ENCODE measurements around the gene IFT20.
A peak's percentile ranks its signal among the peaks of the same experiment; 100 is the strongest.

The IFT20 gene

DNA sequence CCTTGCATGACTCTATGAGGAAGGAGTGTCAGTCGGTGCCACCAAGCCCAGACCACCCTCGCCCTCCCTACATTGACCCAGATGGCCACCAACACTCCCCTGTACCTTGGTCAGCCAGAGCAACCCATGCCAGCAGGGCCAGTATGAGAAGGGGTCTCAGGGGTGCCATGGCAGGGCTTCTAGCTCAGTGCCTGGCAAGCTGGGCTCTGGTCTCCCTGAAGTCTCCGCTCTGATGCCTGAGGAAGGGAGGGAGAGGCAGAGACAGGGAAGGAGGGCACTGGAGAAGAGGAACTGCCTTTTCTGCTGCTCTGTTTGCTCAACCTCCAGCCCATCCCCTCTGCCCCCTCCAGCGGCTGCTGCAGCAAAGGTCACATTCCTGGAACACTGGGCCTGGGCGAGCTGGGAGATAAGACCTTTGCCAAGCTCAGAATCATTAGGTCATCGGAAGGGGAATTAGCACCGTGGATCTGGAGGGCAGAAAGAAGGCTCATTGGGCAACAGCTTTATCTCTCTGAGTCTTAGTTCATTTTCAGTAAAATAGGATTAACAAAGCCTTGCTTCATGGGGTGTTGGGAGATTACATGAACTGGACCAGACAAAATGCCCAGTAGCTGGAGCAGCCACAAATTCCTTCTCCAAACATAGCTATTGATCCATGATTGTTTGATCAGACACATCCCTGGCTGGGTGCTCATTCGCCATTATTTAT is 34.9 kb upstream of the IFT20 start, which contains the start of gene VTN:
VTN (minus strand) TSS at position 273 of the 709 bp plus-strand sequence; CDS start at position 169, 104 bp downstream.
- Histone ChIP-seq H3K4me3 (peak within 1 kb of the TSS; percentile 55 to 65), H3K4me1 (peaks cover 6 to 30% (median 23%) of the 10 kb centered on the region in 4 donors), H3K27ac (peak within 1 kb of the TSS; percentile 72 to 77), H3K36me3 (peaks cover 0 to 17% (median 6%) of the 10 kb centered on the region in 3 donors), H3K27me3 (no peaks in the 10 kb centered on the region), H3K9me3 (no peaks in the 10 kb centered on the region)
- DNase-seq: peak in 1 of 2 donors; percentile 38
- intact Hi-C loops (cut with DNase I; ENCODE audit: low total_unique reads): no loop called here
- TF ChIP-seq, protein P1, sequence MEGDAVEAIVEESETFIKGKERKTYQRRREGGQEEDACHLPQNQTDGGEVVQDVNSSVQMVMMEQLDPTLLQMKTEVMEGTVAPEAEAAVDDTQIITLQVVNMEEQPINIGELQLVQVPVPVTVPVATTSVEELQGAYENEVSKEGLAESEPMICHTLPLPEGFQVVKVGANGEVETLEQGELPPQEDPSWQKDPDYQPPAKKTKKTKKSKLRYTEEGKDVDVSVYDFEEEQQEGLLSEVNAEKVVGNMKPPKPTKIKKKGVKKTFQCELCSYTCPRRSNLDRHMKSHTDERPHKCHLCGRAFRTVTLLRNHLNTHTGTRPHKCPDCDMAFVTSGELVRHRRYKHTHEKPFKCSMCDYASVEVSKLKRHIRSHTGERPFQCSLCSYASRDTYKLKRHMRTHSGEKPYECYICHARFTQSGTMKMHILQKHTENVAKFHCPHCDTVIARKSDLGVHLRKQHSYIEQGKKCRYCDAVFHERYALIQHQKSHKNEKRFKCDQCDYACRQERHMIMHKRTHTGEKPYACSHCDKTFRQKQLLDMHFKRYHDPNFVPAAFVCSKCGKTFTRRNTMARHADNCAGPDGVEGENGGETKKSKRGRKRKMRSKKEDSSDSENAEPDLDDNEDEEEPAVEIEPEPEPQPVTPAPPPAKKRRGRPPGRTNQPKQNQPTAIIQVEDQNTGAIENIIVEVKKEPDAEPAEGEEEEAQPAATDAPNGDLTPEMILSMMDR (IDR thresholded peaks at IDR 0.05): no peak

- Histone ChIP-seq H3K27me3 (no peaks in the 10 kb centered on the region), H3K4me1 (peaks cover 6 to 30% (median 23%) of the 10 kb centered on the region in 4 donors), H3K4me3 (no peak overlapping the region), H3K27ac (peak overlapping the region; percentile 72 to 77), H3K9me3 (no peaks in the 10 kb centered on the region), H3K36me3 (peaks cover 0 to 23% (median 6%) of the 10 kb centered on the region in 3 donors)
- TF ChIP-seq, protein P1 (IDR thresholded peaks at IDR 0.05): no peak
- intact Hi-C loops (cut with DNase I; ENCODE audit: low total_unique reads): no loop called here
- DNase-seq: no peak
These were observed 34.4 kb upstream of the IFT20 start for GRCh38 chr17:28369684-28370034.

GRCh38 chr17:28368915-28369683 is 33.8 kb upstream of the IFT20 start:
- TF ChIP-seq, protein P1 (IDR thresholded peaks at IDR 0.05): no peak
- Histone ChIP-seq H3K9me3 (no peaks in the 10 kb centered on the region), H3K27me3 (no peaks in the 10 kb centered on the region), H3K36me3 (peaks cover 0 to 28% (median 7%) of the 10 kb centered on the region in 3 donors), H3K4me3 (no peak overlapping the region), H3K4me1 (peaks cover 6 to 30% (median 23%) of the 10 kb centered on the region in 4 donors), H3K27ac (no peak overlapping the region)
- intact Hi-C loops (cut with DNase I; ENCODE audit: low total_unique reads): no loop called here
- no peak for DNase-seq

DNA sequence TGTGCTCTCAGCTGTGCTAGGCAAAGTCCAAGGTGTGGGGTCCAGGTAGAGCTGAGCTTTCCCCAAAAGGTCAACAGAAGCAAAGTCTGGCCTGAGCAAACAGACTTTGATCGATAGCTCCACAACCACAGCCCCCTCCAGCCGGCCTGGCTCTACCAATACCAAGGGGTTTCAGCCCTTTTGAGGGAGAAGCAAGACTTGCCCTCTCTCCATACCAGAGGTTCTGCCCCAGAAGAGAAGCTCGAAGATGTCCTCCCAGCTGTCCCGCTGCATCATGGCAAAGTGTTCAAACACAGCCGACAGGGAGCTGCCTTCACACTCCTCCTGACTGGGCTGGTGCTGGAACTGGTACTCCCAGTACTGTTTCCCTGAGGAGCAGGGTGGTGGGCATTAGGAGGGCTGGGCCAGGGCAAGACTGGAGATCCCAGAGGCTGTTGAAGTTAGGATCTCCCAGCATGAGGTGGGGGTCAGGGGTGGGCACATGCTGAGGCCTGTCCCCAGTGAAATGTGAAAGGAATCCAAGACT is 33.1 kb upstream of the IFT20 start:
- Histone ChIP-seq H3K27ac (no peak overlapping the region), H3K27me3 (no peaks in the 10 kb centered on the region), H3K9me3 (no peaks in the 10 kb centered on the region), H3K36me3 (peaks cover 0 to 36% (median 15%) of the 10 kb centered on the region in 3 donors), H3K4me3 (no peak overlapping the region), H3K4me1 (peaks cover 6 to 26% (median 22%) of the 10 kb centered on the region in 4 donors)
- TF ChIP-seq, protein P1 (IDR thresholded peaks at IDR 0.05): no peak
- no peak for DNase-seq
- intact Hi-C loops (cut with DNase I; ENCODE audit: low total_unique reads): no loop called here

DNA sequence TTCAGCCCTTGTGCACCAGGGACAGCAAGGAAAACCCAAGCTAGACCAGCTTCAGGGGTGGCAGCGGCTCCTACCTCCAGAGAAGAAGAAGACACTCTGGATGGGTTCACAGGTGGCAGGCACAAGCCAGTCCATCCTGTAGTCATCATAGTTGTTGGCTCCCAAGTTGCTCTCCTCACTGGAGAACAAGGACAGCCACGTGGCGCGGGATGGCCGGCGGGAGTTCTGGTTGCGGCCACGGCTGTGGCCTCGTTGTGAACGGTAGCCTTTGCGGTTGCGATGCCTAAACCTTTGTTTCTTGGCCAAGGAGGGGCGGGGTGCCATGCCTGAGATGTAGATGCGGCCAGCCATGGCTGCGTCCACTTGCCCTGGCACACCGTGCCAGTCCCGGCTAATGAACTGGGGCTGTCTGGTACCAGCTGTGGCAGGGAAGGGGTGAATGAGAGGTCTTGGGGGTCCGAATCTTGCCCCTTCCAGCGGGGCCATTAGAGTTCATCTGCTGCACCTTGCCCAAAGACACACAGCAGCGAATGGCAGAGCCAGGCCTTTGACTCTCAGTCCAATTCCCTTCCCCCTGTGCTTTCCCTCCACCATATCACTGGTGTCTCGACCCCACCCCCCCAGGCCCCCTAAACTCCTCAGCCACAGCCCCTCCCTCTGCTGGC is 32.5 kb upstream of the IFT20 start:
- no peak overlapping the region for H3K27ac ChIP-seq

More for the DNA sequence above, 32.5 kb upstream of the IFT20 start:
- H3K9me3 ChIP-seq: no peaks in the 10 kb centered on the region
- no peak for DNase-seq
- H3K4me1 ChIP-seq: peaks cover 0 to 20% (median 16%) of the 10 kb centered on the region in 4 donors
- peaks cover 4 to 41% (median 21%) of the 10 kb centered on the region in 3 donors for H3K36me3 ChIP-seq
- H3K27me3 ChIP-seq: no peaks in the 10 kb centered on the region
- TF ChIP-seq, protein P1 (IDR thresholded peaks at IDR 0.05): no peak
- no peak overlapping the region for H3K4me3 ChIP-seq
- intact Hi-C loops (cut with DNase I; ENCODE audit: low total_unique reads): no loop called here
